NOMO-1 treated with DMSO at 0.1 percent for 48 hours (cell line): Measurements from ENCODE around the gene SP3.

Experiments
- DNase-seq: peaks from one replicate; lab custom pipeline; 2025; ENCODE audit not compliant: unreplicated experiment; lab: John Stamatoyannopoulos, UW

SP3 gene

GRCh38 chr2:173943738-173944137, 21.4 kb downstream of the SP3 start:
- no peak for DNase-seq

DNA sequence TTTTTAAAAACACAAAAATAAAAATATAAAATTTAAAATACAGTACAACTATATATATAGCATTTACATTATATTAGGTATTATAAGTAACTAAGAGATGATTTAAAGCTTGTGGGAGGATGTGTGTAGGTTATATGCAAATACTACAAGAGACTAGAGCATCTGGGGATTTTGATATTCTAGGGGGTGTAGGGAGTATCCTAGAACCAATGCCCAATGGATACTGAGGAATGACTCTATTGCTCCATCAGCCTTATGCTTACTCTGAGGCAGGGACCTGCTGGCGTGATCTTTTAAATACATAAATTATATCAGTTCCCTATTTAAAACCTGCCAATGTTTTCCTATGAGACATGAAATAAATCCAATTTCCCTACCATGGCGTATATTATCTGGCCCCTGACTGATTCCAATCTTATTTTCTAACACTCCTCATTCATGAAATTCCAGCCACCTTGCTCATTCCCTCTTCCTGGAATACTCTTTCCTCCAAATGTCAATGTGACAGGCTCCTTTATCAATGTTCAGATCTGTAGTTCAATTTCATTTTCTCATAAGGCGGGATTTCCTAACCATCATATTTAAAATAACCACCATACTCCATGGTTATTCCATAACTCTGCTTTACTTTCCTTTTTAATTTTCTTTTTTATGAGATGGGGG, 22.2 kb downstream of the SP3 start:
- no peak for DNase-seq

DNA sequence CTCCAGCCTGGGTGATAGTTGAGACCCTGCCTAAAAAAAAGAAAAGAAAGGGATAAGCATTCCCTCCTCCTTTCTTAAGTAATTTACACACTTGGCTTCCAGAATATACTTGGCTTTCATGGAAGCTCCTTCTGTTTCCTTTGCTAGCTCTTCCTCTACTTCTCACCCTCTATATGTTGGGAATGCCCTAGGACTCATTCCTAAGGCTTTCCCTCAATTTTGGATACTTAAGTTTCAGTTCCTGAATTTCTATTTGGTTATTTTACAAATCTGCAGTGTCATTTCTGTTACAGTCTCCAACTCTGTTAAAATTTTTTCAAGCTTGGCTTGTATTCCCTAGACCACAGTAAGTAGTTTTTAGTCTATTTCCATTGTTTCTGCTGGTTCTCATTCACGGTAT, 23.6 kb downstream of the SP3 start:
- DNase-seq: peak; percentile 14

DNA sequence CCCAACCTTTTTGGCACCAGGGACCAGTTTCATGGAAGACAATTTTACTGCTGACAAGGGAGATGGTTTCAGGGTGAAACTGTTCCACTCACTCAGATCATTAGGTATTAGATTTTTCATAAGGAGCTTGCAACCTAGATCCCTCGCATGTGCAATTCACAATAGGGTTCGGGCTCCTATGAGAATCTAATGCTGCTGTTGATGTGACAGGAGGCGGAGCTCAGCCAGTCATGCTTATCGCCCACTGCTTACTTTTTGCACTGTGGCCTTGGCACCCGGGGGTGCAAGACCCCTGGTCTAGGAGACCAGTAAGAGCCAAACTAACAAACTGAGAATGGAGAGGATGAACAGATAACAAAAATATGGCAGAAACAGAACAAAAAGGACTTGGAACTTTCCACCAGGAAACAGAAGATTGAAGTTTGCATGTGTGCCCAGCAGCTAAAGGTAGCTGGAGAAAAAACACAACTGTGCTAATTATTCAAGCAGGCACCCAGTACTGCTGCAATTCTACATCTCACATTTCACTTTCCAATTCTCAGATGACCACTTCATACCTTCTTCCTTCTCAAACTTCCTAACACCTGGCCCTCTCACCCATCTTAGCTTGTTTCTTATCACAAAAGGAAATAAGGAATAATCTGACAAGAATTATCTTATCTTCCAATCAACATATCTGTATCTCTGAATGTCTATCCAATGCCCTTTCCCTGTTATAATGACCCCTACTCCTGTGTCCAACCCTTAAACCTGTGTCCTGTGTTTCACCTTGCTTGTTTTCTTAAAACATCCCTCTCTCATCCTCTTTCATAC, 24.8 kb downstream of the SP3 start:
- no peak for DNase-seq

DNA sequence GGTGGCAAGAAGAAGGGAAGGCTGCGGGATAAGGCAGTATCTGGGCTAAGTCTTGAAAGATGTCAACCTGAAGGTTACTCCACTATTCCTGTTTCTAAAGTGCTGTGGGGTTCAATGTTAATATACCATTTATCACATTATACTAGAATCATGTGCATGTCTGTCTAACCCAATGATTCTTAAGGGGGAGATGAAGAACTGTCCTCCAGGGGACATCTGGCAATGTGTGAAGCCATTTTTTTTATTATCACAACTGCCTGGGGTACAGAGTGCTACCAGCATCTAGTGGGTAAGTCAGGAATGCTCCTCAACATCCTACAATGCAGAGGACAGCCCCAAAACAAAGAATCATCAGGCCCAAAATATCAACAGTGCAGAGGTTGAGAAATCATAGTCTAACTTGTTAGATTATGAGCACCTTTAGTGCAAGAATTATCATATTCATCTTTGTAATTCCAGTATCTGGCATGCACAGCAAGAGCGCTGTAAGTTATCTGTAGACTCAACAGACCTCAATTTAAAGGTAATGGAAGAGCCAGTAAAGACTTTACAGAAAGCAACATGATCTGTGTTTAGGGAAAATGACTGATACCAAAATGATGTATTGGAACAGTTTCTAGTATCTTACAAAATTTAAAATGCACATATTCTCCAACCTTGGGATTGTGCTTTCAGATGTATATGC, 26.3 kb downstream of the SP3 start:
- DNase-seq: no peak

- DNase-seq: no peak
Measured at GRCh38 chr2:173935305-173935704, 29.9 kb downstream of the SP3 start.

- DNase-seq: no peak
Measured at GRCh38 chr2:173934895-173935294, 30.3 kb downstream of the SP3 start.

DNA sequence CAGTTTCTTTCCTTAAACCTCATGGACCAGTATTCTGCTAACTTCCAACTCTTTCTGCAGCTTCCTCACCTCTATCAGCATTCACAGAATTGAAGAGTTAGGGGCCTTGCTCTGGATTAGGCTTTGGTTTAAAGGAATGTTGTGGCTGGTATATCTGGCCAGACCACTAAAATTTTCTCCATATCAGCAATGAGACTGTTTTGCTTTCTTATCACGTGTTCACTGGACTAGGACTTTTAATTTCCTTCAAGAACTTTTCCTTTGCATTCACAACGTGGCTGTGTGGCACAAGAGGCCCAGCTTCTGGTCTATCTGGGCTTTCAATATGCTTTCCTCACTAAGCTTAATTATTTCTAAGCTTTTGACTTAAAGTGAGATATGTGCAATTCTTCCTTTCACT, 33.4 kb downstream of the SP3 start:
- DNase-seq: no peak

DNA sequence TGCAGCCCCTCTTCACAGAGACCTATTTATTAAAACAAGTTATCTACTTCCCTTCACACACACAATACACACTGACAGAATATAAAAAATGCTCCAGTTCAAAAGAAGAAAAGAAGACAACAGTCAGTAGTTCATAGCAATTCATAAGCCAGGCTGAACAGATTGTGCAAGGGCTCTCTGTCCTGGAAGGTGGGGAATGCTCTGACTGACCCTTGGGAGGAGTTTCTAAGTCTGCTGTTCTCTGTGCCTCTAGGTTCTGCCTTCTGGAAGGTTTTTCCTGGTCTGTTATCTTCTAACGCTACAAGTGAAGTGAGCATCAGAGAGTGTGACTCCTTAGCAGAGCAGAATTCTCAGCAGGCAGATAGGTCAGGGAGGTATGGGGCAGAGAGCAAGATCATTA, 35.7 kb downstream of the SP3 start:
- DNase-seq: no peak

GRCh38 chr2:173926875-173927274, 38.3 kb downstream of the SP3 start:
- no peak for DNase-seq

DNA sequence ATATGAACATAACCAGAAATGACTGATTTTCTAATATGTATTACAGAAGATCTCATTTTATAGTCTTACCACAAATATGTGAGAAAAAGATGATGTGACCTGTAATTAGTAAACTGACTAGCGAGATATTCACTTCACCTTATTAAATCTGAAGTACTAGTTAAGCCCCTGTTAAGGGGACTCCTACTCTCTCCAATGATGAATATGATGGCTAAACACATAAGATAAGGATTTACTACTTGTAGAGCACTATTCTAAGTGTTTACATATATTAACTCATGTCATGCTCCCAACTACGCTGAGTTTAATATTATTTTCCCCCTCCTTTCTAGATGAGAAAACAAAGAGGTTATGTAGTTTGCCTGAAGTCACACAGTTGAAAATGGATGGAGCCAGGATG, 40.9 kb downstream of the SP3 start:
- DNase-seq: no peak

DNA sequence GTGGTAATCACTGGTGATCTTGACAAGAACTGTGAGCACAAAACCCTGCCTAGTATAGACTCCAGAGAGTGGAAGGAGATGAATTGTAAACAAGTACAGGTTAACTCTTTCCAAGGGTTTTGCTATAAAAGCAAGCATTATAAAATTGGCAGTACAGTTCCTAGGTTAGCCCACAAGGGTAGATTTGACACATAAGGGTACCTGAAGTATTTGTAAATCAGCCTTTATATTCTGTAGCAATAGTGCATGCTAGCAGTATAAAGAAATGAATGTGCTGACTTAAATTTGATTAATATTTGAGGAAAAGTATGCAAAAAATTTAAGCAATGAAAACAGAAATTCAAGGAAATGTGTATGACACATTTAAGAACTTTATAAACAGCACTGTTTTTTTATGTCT, 42.4 kb downstream of the SP3 start:
- DNase-seq: no peak

GRCh38 chr2:173922068-173922467, 43.1 kb downstream of the SP3 start:
- DNase-seq: no peak

DNA sequence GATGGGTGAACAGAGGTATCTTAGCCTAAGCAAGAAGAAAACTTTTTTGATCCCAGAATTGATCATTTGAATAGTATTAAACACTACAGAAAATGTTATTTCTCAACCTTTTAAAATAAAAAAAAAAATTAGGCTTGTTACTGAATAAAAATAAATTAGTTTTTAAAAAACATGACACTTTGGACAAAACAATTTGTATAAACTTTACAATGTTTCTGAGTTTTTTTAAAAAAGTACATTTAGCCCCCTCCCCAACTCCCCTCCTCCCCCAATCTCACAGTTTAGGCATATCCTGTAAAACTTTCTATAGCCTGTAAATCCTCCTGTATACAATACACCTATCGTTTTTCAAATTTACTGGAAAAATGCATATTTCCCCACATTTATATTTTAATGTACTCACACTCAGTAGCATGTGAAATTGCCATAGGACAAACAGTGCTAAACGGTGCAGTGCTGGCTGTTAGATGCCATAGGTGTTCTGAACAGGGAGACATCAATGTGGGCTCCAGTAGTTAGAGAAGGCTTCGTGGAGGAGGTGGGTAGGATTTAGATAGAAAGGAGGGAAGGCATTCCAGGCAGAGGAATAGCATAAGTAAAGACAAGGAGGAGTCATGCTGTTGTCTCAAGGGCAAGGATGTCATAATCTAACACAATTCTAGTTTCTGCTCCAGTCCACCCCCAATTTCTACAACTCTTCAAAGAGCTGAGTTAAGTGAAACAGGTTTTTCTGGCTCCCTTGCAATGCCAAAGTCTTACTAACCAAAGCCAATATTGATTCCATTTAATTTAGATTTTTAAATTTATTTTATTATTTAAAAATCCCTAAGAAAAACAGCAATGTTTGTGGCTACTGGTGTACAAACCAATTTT, 50.9 kb downstream of the SP3 start:
- DNase-seq: no peak

GRCh38 chr2:173909846-173910245, 55.3 kb downstream of the SP3 start:
- DNase-seq: no peak

- no peak for DNase-seq
Measured at GRCh38 chr2:173906626-173907025, 58.5 kb downstream of the SP3 start.

- no peak for DNase-seq
Measured at GRCh38 chr2:173903601-173904394, 61.4 kb downstream of the SP3 start.

DNA sequence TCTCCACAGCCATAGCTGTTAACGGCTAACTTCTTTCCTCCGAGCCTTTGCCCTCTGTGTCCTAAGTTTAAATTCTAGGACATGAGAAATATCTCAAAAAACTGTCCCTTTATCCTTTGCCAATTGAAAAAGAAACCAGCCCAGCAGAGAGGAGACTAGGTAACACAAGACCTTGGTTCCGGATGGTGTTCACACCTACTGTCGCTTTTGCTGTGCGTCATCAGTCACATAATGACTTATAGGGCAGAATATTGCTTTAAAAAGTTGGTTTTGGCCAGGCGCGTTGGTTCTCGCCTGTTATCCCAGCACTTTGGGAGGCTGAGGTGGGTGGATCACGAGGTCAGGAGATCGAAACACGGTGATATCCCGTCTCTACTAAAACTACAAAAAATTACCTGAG, 66.2 kb downstream of the SP3 start:
- no peak for DNase-seq

DNA sequence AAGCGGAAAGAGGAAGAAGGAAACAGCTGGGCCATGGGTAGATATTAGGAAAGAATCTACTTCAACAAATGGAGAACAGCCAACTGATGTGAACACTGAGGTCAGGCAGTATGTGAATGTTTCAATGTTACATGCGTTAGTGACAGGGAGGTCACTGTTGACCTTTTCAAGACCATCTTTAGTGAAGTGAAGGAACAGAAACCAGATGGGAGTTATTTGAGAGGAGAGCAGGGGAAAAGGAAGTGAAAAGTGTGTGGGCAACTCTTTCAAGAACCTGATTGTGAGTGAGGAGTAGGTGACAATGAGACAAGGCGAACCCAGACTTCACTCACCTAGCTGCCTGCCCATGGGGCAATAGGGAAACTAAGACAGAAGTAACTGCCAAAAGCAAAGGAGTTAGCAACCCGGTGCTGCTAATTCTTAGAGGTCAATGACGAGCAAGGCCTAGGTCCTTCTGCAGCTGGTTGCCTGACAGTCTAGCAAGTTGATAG, 67.0 kb downstream of the SP3 start:
- peak; percentile 95 for DNase-seq

DNA sequence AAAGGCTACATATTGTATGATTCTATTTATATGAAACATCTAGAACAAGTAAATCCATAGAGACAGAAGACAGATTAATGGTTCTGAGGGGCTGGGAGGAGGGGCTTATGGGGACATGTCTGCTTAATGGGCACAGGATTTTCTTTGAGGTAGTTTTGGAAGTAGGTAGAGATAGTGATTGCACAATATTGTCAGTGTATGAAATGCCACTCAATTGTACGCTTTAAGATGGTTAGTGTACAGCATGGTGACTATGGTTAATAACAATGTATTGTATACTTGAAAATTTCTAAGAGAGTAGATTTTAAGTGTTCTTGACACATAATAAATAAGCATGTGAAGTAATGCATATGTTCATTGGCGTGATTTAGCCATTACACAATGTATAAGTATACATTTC, 68.4 kb downstream of the SP3 start:
- DNase-seq: no peak
